PC-9 (cell line): ENCODE results near the gene SKIL. TPM values are rescaled to one million over a fixed set of nuclear protein-coding genes. Genes with fewer than 3 reads are reported as not detected.

Experiments
- BruUV-seq: library from RNA; stranded (reverse); fragments of 400-500 nt; replicated peaks from 2 replicates; lab custom pipeline; 2021; lab: Mats Ljungman, UMichigan
- CTCF ChIA-PET: fragments of 300-600 bp; sonication (Branson Sonifier 250); formaldehyde crosslinking; loops from one replicate; lab custom pipeline; 2022; ENCODE audit warnings: antibody characterized with exemption; lab: Charles Lee
- POLR2A ChIA-PET: fragments of 300-600 bp; sonication (Branson Sonifier 250); formaldehyde crosslinking; loops from one replicate; lab custom pipeline; 2022; ENCODE audit warnings: antibody characterized with exemption; ENCODE audit not compliant: unreplicated experiment; lab: Charles Lee
- DNase-seq, 2 experiments: peaks; one replicate each; pipeline versions ENCODE4 v3.0.0 to v3.0.0-alpha.2; 2015 to 2022; ENCODE audit warnings: mixed read lengths in 1 of 2
- H2AFZ ChIP-seq: fragments of 200-600 bp; sonication (generic); 2 replicates; pipeline ENCODE4 v1.8.1; 2017; ENCODE audit warnings: antibody characterized with exemption
- H3F3A ChIP-seq: fragments of 200-600 bp; sonication (generic); 2 replicates; pipeline ENCODE4 v1.8.1; 2017; ENCODE audit warnings: antibody characterized with exemption, mild to moderate bottlenecking, low read depth; ENCODE audit not compliant: insufficient read depth
- H3K27ac ChIP-seq: fragments of 200-600 bp; sonication (generic); 2 replicates; pipeline ENCODE4 v1.6.1; 2016; ENCODE audit warnings: mixed run types
- H3K27me3 ChIP-seq: fragments of 200-600 bp; sonication (generic); 2 replicates; pipeline ENCODE4 v1.6.1; 2016; ENCODE audit warnings: low read depth, mixed run types; ENCODE audit not compliant: insufficient read depth
- H3K36me3 ChIP-seq: fragments of 200-600 bp; sonication (generic); 2 replicates; pipeline ENCODE4 v1.6.1; 2016; ENCODE audit warnings: low read depth, mixed run types
- H3K4me1 ChIP-seq: fragments of 200-600 bp; sonication (generic); replicated peaks from 2 replicates; pipeline ENCODE4 v1.6.1; 2016; ENCODE audit warnings: mixed run types; ENCODE audit not compliant: insufficient read depth
- H3K4me2 ChIP-seq: fragments of 200-600 bp; sonication (generic); 2 replicates; pipeline ENCODE4 v1.6.1; 2017; ENCODE audit warnings: mixed run types
- H3K4me3 ChIP-seq: fragments of 200-600 bp; sonication (generic); 2 replicates; pipeline ENCODE4 v1.6.1; 2016; ENCODE audit warnings: mixed run types
- H3K79me2 ChIP-seq: fragments of 200-600 bp; sonication (generic); 2 replicates; pipeline ENCODE4 v1.6.1; 2017; ENCODE audit warnings: low read depth, mixed run types
- H3K9me2 ChIP-seq: fragments of 200-600 bp; sonication (generic); 2 replicates; pipeline ENCODE4 v1.8.1; 2017; ENCODE audit warnings: mild to moderate bottlenecking; ENCODE audit not compliant: insufficient read depth
- H3K9me3 ChIP-seq: fragments of 200-600 bp; sonication (generic); 2 replicates; pipeline ENCODE4 v1.8.1; 2016; ENCODE audit warnings: low read depth; ENCODE audit not compliant: insufficient read depth
- H4K20me1 ChIP-seq: fragments of 200-600 bp; sonication (generic); 2 replicates; pipeline ENCODE4 v1.8.1; 2017; ENCODE audit not compliant: insufficient read depth
- CTCF ChIP-seq: fragments of 200-600 bp; sonication (generic); conservative IDR thresholded peaks from 2 replicates; pipeline ENCODE4 v1.6.1; 2017; ENCODE audit warnings: mixed run types, antibody characterized with exemption, mild to moderate bottlenecking, moderate library complexity
- EZH2 ChIP-seq: fragments of 200-600 bp; sonication (generic); IDR thresholded peaks from 2 replicates; pipeline ENCODE4 v1.8.0; 2017; ENCODE audit warnings: antibody characterized with exemption, low read depth
- intact Hi-C: fragments of 100-400 bp; cut with micrococcal nuclease; formaldehyde crosslinking; loops from one replicate; pipeline ENCODE4 v1.10.0; 2022; ENCODE audit not compliant: unreplicated experiment
- total RNA-seq: library from RNA; stranded (reverse); gene quantifications from 2 replicates; pipeline ENCODE4 v1.2.3, GENCODE V29; 2021

SKIL gene
- total RNA-seq, 1 experiment from 2014 or later, result 138 TPM

GRCh38 chr3:170426240-170426797, 68.8 kb downstream of the SKIL start:
- intact Hi-C loops, result loop anchor here (5.0 kb wide), 1 partner anchor 261 kb away; no protein-coding TSS in a partner anchor
- no peaks in the 10 kb centered on the region for H3K27me3 ChIP-seq
- H3K9me3 ChIP-seq, result no peaks in the 10 kb centered on the region
- H3K9me2 ChIP-seq, result no peaks in the 10 kb centered on the region; the same call in 1 of the 2 replicates
- no peaks in the 10 kb centered on the region for H3F3A ChIP-seq
- TF ChIP-seq EZH2 (no peak), CTCF (no peak)
- DNase-seq, result no peak
- H3K79me2 ChIP-seq, result no peaks in the 10 kb centered on the region
- no peaks in the 10 kb centered on the region for H3K4me1 ChIP-seq
- no peak overlapping the region for H3K4me2 ChIP-seq
- no peak overlapping the region for H2AFZ ChIP-seq
- CTCF ChIA-PET, result no interaction called here
- no peak overlapping the region for H3K4me3 ChIP-seq
- no peaks in the 10 kb centered on the region for H4K20me1 ChIP-seq
- no peak overlapping the region for H3K27ac ChIP-seq
- POLR2A ChIA-PET, result no interaction called here
- BruUV-seq, result no TSS peak
- H3K36me3 ChIP-seq, result no peaks in the 10 kb centered on the region

GRCh38 chr3:170428095-170428494, 70.6 kb downstream of the SKIL start:
- no peak overlapping the region for H3K27ac ChIP-seq
- no peaks in the 10 kb centered on the region for H3K9me3 ChIP-seq
- no peaks in the 10 kb centered on the region for H3F3A ChIP-seq
- no peaks in the 10 kb centered on the region for H3K27me3 ChIP-seq
- H4K20me1 ChIP-seq, result no peaks in the 10 kb centered on the region
- no peak overlapping the region for H2AFZ ChIP-seq
- intact Hi-C loops, result loop anchor here (5.0 kb wide), 1 partner anchor 259 kb away; no protein-coding TSS in a partner anchor
- H3K4me1 ChIP-seq, result no peaks in the 10 kb centered on the region
- no peak for TF ChIP-seq EZH2
- no peak for TF ChIP-seq CTCF
- no peak overlapping the region for H3K4me2 ChIP-seq
- H3K4me3 ChIP-seq, result no peak overlapping the region
- no TSS peak for BruUV-seq
- H3K9me2 ChIP-seq, result peaks cover 3% of the 10 kb centered on the region; the same call in 1 of the 2 replicates
- H3K36me3 ChIP-seq, result no peaks in the 10 kb centered on the region
- H3K79me2 ChIP-seq, result no peaks in the 10 kb centered on the region
- POLR2A ChIA-PET, result no interaction called here
- DNase-seq, result no peak
- CTCF ChIA-PET, result no interaction called here

- Histone ChIP-seq H4K20me1 (no peaks in the 10 kb centered on the region), H3K9me3 (no peaks in the 10 kb centered on the region), H3K4me2 (no peak overlapping the region), H3K79me2 (no peaks in the 10 kb centered on the region), H3K9me2 (peaks cover 3% of the 10 kb centered on the region), H3K36me3 (no peaks in the 10 kb centered on the region), H3F3A (no peaks in the 10 kb centered on the region), H3K4me1 (no peaks in the 10 kb centered on the region), H3K4me3 (no peak overlapping the region), H2AFZ (no peak overlapping the region), H3K27ac (no peak overlapping the region), H3K27me3 (no peaks in the 10 kb centered on the region)
- ChIA-PET POLR2A (interaction anchor here (0.6 kb wide), 1 partner anchor 233 kb away, joined by 7 read pairs; no protein-coding TSS in a partner anchor), CTCF (no interaction called here)
- no TSS peak for BruUV-seq
- TF ChIP-seq CTCF, result no peak
- no peak for TF ChIP-seq EZH2
- intact Hi-C loops, result loop anchor here (5.0 kb wide), 1 partner anchor 258 kb away; no protein-coding TSS in a partner anchor
- DNase-seq, result no peak
These were observed 71.5 kb downstream of the SKIL start for GRCh38 chr3:170429050-170429449.
